A549 (cell line): Measurements from ENCODE around the gene KIT. TPM values are rescaled to one million over a fixed set of nuclear protein-coding genes. Genes with fewer than 3 reads are reported as not detected.

Experiments used
- ATAC-seq, 2 experiments: fragments of 200-7000 bp in 1 of 2; fragments of >200 bp in 1 of 2; cut with Nextera tagmentation in 1 of 2; cut with Tn5 transposase in 1 of 2; 3 replicates each; pipeline versions ENCODE4 v1.8.0 to v1.9.1; 2018 to 2020; ENCODE audit warnings: mild to moderate bottlenecking in 1 of 2, moderate library complexity in 1 of 2
- CTCF ChIA-PET: fragments of 300-600 bp; sonication (Branson Sonifier 250); formaldehyde crosslinking; extraction: SDS; loops from one replicate; lab custom pipeline; 2021; ENCODE audit warnings: antibody characterized with exemption, inconsistent platforms; lab: Yijun Ruan, JAX
- POLR2A ChIA-PET: fragments of 350-600 bp; formaldehyde crosslinking; extraction: SDS; loops from one replicate; lab custom pipeline; 2021; ENCODE audit warnings: antibody characterized with exemption, inconsistent platforms; lab: Yijun Ruan, JAX
- DNase-seq, 2 experiments: peaks; one replicate each; pipeline versions ENCODE4 v3.0.0 to v3.0.0-alpha.2; 2011 to 2016; ENCODE audit warnings: low read depth in 1 of 2, low spot score in 1 of 2
- FAIRE-seq: peaks from 2 replicates; lab custom pipeline; 2011; peaks lifted over from hg19 to GRCh38; lab: Jason Lieb, UNC
- H3K27ac ChIP-seq, 2 experiments: fragments of >200 bp; sonication (Bioruptor Twin); formaldehyde crosslinking; 3 replicates each; pipeline ENCODE4 v1.5.1; 2016 to 2017
- H3K4me1 ChIP-seq: fragments of >200 bp; sonication (Bioruptor Twin); formaldehyde crosslinking; 3 replicates; pipeline ENCODE4 v1.6.1; 2016
- H3K4me2 ChIP-seq: fragments of >200 bp; sonication (Bioruptor Twin); formaldehyde crosslinking; 3 replicates; pipeline ENCODE4 v1.6.1; 2016
- H3K4me3 ChIP-seq: fragments of >200 bp; sonication (Bioruptor Twin); formaldehyde crosslinking; 3 replicates; pipeline ENCODE4 v1.5.1; 2016
- H3K9me3 ChIP-seq: fragments of >200 bp; sonication (Bioruptor Twin); formaldehyde crosslinking; 3 replicates; pipeline ENCODE4 v1.6.1; 2016
- BHLHE40 ChIP-seq: IDR thresholded peaks from 2 replicates; pipeline ENCODE4 v1.6.1; 2012; ENCODE audit warnings: low read depth, low read length, inconsistent platforms
- CBX2 ChIP-seq: fragments of 200-600 bp; sonication (generic); IDR thresholded peaks from 2 replicates; pipeline ENCODE4 v1.6.1; 2016; ENCODE audit warnings: low read depth, mild to moderate bottlenecking, borderline replicate concordance
- CBX8 ChIP-seq: fragments of 200-600 bp; sonication (generic); IDR thresholded peaks from 2 replicates; pipeline ENCODE4 v1.6.1; 2016
- CEBPB ChIP-seq, 2 experiments: fragments of >200 bp in 1 of 2; sonication (Bioruptor Twin) in 1 of 2; formaldehyde crosslinking in 1 of 2; IDR thresholded peaks; 2 replicates each; pipeline ENCODE4 v1.6.1; 2012 to 2016
- CHD4 ChIP-seq: fragments of 200-600 bp; sonication (generic); IDR thresholded peaks from 2 replicates; pipeline ENCODE4 v1.6.1; 2016; ENCODE audit warnings: antibody characterized with exemption, mild to moderate bottlenecking, borderline replicate concordance
- EP300 ChIP-seq, 2 experiments: fragments of >200 bp; sonication (Bioruptor Twin); formaldehyde crosslinking; IDR thresholded peaks; 2 replicates in 1 of 2; 3 replicates in 1 of 2; pipeline ENCODE4 v1.6.1; 2016 to 2017
- FOSL2 ChIP-seq, 2 experiments: fragments of 450-650 bp in 1 of 2; fragments of >200 bp in 1 of 2; sonication (Bioruptor Twin) in 1 of 2; formaldehyde crosslinking; IDR thresholded peaks; 2 replicates each; pipeline versions ENCODE4 v1.5.0 to v1.6.1; 2016 to 2020; ENCODE audit warnings: mild to moderate bottlenecking in 1 of 2, moderate library complexity in 1 of 2
- HDAC2 ChIP-seq: fragments of 200-600 bp; sonication (generic); IDR thresholded peaks from 2 replicates; pipeline ENCODE4 v1.6.1; 2016
- HEYL ChIP-seq: fragments of 250-450 bp; sonication (Bioruptor Pico); IDR thresholded peaks from 2 replicates; pipeline ENCODE4 v1.8.0; 2021; ENCODE audit warnings: mild to moderate bottlenecking, moderate library complexity
- HOXA7 ChIP-seq: fragments of 250-450 bp; sonication (Bioruptor Pico); IDR thresholded peaks from 2 replicates; pipeline ENCODE4 v1.5.0; 2020; ENCODE audit warnings: mild to moderate bottlenecking, moderate library complexity
- HOXB5 ChIP-seq: fragments of 250-450 bp; sonication (Bioruptor Pico); IDR thresholded peaks from 2 replicates; pipeline ENCODE4 v1.5.0; 2020; ENCODE audit warnings: mild to moderate bottlenecking, moderate library complexity
- JUN ChIP-seq, 2 experiments: fragments of >200 bp; sonication (Bioruptor Twin); formaldehyde crosslinking; IDR thresholded peaks; 2 replicates in 1 of 2; 3 replicates in 1 of 2; pipeline ENCODE4 v1.6.1; 2016 to 2017
- JUNB ChIP-seq: fragments of >200 bp; sonication (Bioruptor Twin); formaldehyde crosslinking; IDR thresholded peaks from 2 replicates; pipeline ENCODE4 v1.6.1; 2016
- NPAS2 ChIP-seq: fragments of 250-450 bp; sonication (Bioruptor Pico); IDR thresholded peaks from 2 replicates; pipeline ENCODE4 v1.8.0; 2022; ENCODE audit warnings: mild to moderate bottlenecking, moderate library complexity, borderline replicate concordance
- NR3C1 ChIP-seq: fragments of >200 bp; sonication (Bioruptor Twin); formaldehyde crosslinking; IDR thresholded peaks from 3 replicates; pipeline ENCODE4 v1.6.1; 2017
- PHF8 ChIP-seq: fragments of 200-600 bp; sonication (generic); IDR thresholded peaks from 2 replicates; pipeline ENCODE4 v1.6.1; 2016; ENCODE audit warnings: low read depth, mild to moderate bottlenecking, antibody characterized with exemption, moderate library complexity, borderline replicate concordance
- RCOR1 ChIP-seq: fragments of 150-350 bp; IDR thresholded peaks from 2 replicates; pipeline ENCODE4 v1.6.1; 2014; ENCODE audit warnings: antibody characterized with exemption, low read length, low read depth
- TFCP2L1 ChIP-seq: fragments of 250-450 bp; sonication (Bioruptor Pico); IDR thresholded peaks from 2 replicates; pipeline ENCODE4 v1.5.0; 2021; ENCODE audit warnings: mild to moderate bottlenecking
- ZFP36 ChIP-seq: fragments of 450-650 bp; IDR thresholded peaks from 2 replicates; pipeline ENCODE4 v1.6.1; 2014; ENCODE audit warnings: borderline replicate concordance; ENCODE audit not compliant: partially characterized antibody
- ZSCAN20 ChIP-seq: fragments of 250-450 bp; sonication (Bioruptor Pico); IDR thresholded peaks from 2 replicates; pipeline ENCODE4 v1.8.0; 2022; ENCODE audit warnings: mild to moderate bottlenecking, moderate library complexity
- whole genome bisulfite sequencing: methylation state at CpG from one replicate; pipeline ENCODE4 v1.1.6; 2017; ENCODE audit errors: missing lambda C conversion rate; 5-methylcytosine and 5-hydroxymethylcytosine counted together
- polyA plus RNA-seq, 4 experiments: library from polyadenylated mRNA; depleted of rRNA in 3 of 4; stranded (reverse); fragments of >200 nt; fragmentation: RNase III in 1 of 4; extraction: RNeasy Plus Mini Kit Qiagen cat#74134 plus additional on column Dnase treatment in 1 of 4; gene quantifications; 2 replicates in 3 of 4; 3 replicates in 1 of 4; pipeline ENCODE4 v1.2.3, GENCODE V29; 2011 to 2017
- TF ChIP-seq, protein P1 (sequence below): fragments of >200 bp; sonication (Bioruptor Twin); formaldehyde crosslinking; IDR thresholded peaks from 2 replicates; pipeline ENCODE4 v1.6.1; 2016
- TF ChIP-seq, protein P2 (sequence below): fragments of 200-600 bp; sonication (generic); IDR thresholded peaks from 2 replicates; pipeline ENCODE4 v1.6.1; 2016; ENCODE audit warnings: antibody characterized with exemption, mild to moderate bottlenecking, moderate library complexity

The KIT gene
- polyA plus RNA-seq, 2 of the 4 experiments (the other 2 are of a cell fraction), result not detected

DNA sequence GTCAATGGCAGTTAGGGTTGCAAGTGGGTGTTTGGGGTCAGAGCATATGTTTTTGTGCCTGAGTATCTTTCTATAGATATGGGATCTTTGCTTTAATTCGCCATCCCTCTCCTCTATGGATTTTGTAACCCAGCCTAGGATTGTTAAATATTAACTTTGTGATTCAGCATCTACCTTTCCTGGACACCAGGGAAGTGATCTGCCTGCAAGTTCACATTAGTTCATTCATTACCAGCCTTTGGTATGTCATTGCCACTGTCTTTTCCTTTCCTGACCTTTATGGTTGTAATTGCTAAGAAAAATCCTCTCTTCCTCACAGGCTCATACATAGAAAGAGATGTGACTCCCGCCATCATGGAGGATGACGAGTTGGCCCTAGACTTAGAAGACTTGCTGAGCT is 73.8 kb downstream of the KIT start:
- ATAC-seq (no peak), FAIRE-seq (no peak), DNase-seq (no peak)
- H3K27ac ChIP-seq, result no peak overlapping the region
- ChIA-PET POLR2A (no interaction called here), CTCF (no interaction called here)
- no peak overlapping the region for H3K4me2 ChIP-seq
- TF ChIP-seq HDAC2 (no peak), FOSL2 (IDR thresholded peaks at IDR 0.05) (no peak), FOSL2 (CRISPR knock-in tag; IDR thresholded peaks at IDR 0.05) (no peak), BHLHE40 (no peak), HOXB5 (CRISPR knock-in tag) (no peak), NPAS2 (no peak), ZSCAN20 (no peak), HEYL (CRISPR knock-in tag) (no peak), RCOR1 (no peak), JUN (IDR thresholded peaks at IDR 0.05) (no peak), JUNB (no peak), NR3C1 (no peak)
- TF ChIP-seq, protein P1, sequence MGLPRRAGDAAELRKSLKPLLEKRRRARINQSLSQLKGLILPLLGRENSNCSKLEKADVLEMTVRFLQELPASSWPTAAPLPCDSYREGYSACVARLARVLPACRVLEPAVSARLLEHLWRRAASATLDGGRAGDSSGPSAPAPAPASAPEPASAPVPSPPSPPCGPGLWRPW, result no peak
- H3K4me1 ChIP-seq, result no peaks in the 10 kb centered on the region
- no peaks in the 10 kb centered on the region for H3K9me3 ChIP-seq
- WGBS, result 9% methylated on average over 3 of the region's 3 CpGs
- no peak overlapping the region for H3K4me3 ChIP-seq

DNA sequence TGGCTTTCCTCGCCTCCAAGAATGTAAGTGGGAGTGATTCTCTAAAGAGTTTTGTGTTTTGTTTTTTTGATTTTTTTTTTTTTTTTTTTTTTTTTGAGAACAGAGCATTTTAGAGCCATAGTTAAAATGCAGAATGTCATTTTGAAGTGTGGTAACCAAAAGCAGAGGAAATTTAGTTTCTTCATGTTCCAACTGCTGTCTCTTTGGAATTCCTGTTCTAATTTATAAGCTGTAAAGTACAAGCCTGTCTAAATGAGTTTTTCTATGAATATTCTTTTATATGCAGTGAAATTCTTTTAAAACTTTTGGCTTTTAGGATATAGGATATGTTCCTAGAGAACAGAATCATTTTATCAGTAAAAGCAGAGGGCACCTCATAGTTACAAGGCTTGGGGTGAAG is 74.2 kb downstream of the KIT start:
- CTCF ChIA-PET, result no interaction called here
- no peak for DNase-seq
- no peak for FAIRE-seq
- H3K9me3 ChIP-seq, result no peaks in the 10 kb centered on the region
- H3K4me3 ChIP-seq, result no peak overlapping the region
- no peaks in the 10 kb centered on the region for H3K4me1 ChIP-seq
- WGBS, result 9% methylated on average over 1 of the region's 1 CpG
- no peak for ATAC-seq
- no peak for TF ChIP-seq CHD4
- no peak for TF ChIP-seq ZFP36
- TF ChIP-seq FOSL2 (IDR thresholded peaks at IDR 0.05), result no peak
- TF ChIP-seq FOSL2 (CRISPR knock-in tag; IDR thresholded peaks at IDR 0.05), result no peak
- TF ChIP-seq CEBPB (IDR thresholded peaks at IDR 0.05), result no peak
- TF ChIP-seq, protein P2, sequence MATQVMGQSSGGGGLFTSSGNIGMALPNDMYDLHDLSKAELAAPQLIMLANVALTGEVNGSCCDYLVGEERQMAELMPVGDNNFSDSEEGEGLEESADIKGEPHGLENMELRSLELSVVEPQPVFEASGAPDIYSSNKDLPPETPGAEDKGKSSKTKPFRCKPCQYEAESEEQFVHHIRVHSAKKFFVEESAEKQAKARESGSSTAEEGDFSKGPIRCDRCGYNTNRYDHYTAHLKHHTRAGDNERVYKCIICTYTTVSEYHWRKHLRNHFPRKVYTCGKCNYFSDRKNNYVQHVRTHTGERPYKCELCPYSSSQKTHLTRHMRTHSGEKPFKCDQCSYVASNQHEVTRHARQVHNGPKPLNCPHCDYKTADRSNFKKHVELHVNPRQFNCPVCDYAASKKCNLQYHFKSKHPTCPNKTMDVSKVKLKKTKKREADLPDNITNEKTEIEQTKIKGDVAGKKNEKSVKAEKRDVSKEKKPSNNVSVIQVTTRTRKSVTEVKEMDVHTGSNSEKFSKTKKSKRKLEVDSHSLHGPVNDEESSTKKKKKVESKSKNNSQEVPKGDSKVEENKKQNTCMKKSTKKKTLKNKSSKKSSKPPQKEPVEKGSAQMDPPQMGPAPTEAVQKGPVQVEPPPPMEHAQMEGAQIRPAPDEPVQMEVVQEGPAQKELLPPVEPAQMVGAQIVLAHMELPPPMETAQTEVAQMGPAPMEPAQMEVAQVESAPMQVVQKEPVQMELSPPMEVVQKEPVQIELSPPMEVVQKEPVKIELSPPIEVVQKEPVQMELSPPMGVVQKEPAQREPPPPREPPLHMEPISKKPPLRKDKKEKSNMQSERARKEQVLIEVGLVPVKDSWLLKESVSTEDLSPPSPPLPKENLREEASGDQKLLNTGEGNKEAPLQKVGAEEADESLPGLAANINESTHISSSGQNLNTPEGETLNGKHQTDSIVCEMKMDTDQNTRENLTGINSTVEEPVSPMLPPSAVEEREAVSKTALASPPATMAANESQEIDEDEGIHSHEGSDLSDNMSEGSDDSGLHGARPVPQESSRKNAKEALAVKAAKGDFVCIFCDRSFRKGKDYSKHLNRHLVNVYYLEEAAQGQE, result no peak
- no peak for TF ChIP-seq PHF8
- TF ChIP-seq ZSCAN20, result no peak
- no peak for TF ChIP-seq CBX2
- no peak for TF ChIP-seq HOXA7 (CRISPR knock-in tag)
- TF ChIP-seq HDAC2, result no peak
- no peak for TF ChIP-seq HOXB5 (CRISPR knock-in tag)
- TF ChIP-seq CBX8, result no peak
- no peak for TF ChIP-seq EP300 (IDR thresholded peaks at IDR 0.05)
- TF ChIP-seq, all 56 proteins: peak for 0
- POLR2A ChIA-PET, result no interaction called here
- Histone ChIP-seq H3K27ac (no peak overlapping the region), H3K4me2 (no peak overlapping the region)

DNA sequence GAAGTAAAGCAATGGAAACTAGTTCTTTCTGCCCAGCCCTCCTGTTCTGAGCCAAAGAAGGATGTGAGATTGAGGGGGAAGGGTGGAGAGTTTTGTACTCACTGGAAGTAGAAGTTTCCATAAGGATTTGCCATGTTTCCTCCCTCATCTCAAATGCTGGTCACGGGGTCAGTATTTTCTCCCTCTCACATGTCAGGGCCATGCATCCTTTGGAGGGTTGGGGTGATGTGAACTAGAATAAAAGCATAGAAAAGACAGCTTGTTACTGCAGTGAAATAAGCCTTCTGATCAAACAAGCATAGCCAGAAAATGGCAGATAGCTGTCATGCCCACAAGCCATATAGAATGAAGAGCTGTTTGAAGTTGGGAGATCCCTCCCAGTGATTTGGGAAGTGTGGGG is 79.7 kb downstream of the KIT start:
- Histone ChIP-seq H3K4me1 (no peaks in the 10 kb centered on the region), H3K4me2 (no peak overlapping the region), H3K9me3 (no peaks in the 10 kb centered on the region), H3K4me3 (no peak overlapping the region), H3K27ac (no peak overlapping the region)
- CTCF ChIA-PET, result no interaction called here
- WGBS, result 0% methylated on average over 1 of the region's 1 CpG
- ATAC-seq (no peak), DNase-seq (no peak), FAIRE-seq (no peak)
- TF ChIP-seq TFCP2L1 (CRISPR knock-in tag) (no peak), PHF8 (no peak)
- POLR2A ChIA-PET, result no interaction called here
